ENCODE measurements around the gene MRPS7.
"Not testable (repeated sequence)": the region's sequence is repeated elsewhere in the genome, so short reads cannot be mapped to it uniquely, and the experiment has no call there.

MRPS7 gene

GRCh38 chr17:75244133-75244866 is 17.4 kb upstream of the MRPS7 start:
- no peak for DNase-seq

GRCh38 chr17:75245011-75245410 is 16.7 kb upstream of the MRPS7 start:
- no peak for DNase-seq

- no peak for DNase-seq
These were observed 15.3 kb upstream of the MRPS7 start for GRCh38 chr17:75246404-75246803.

GRCh38 chr17:75249564-75249963 is 12.1 kb upstream of the MRPS7 start:
- DNase-seq = no peak

- DNase-seq = peak; percentile 67
These were observed 11.6 kb upstream of the MRPS7 start for GRCh38 chr17:75250009-75250471.

- no peak for DNase-seq
These were observed 9.5 kb upstream of the MRPS7 start for GRCh38 chr17:75252039-75252816.

- DNase-seq = not testable (repeated sequence)
These were observed 5.6 kb upstream of the MRPS7 start for GRCh38 chr17:75255954-75256698.

GRCh38 chr17:75257228-75257627 is 4.5 kb upstream of the MRPS7 start:
- not testable (repeated sequence) for DNase-seq

GRCh38 chr17:75260641-75261335 is 891 bp upstream of the MRPS7 start:
- no peak for DNase-seq

GRCh38 chr17:75262112-75262606 is 480 bp downstream of the MRPS7 start:
- peak; percentile 14 for DNase-seq

GRCh38 chr17:75263055-75263454 is 1.4 kb downstream of the MRPS7 start:
- DNase-seq = no peak

GRCh38 chr17:75265614-75266315 is 4.1 kb downstream of the MRPS7 start:
- DNase-seq = no peak

- DNase-seq = no peak
These were observed 4.9 kb downstream of the MRPS7 start for GRCh38 chr17:75266316-75267152.

GRCh38 chr17:75267153-75267410 is 5.4 kb downstream of the MRPS7 start:
- no peak for DNase-seq

GRCh38 chr17:75267411-75268232 is 5.9 kb downstream of the MRPS7 start:
- DNase-seq = no peak

GRCh38 chr17:75269844-75270217 is 8.2 kb downstream of the MRPS7 start:
- DNase-seq = no peak

GRCh38 chr17:75270218-75270965 is 8.7 kb downstream of the MRPS7 start:
- peak; percentile 60 for DNase-seq

GRCh38 chr17:75270966-75271232 is 9.2 kb downstream of the MRPS7 start, which contains the start of gene MIF4GD:
Gene MIF4GD (minus strand): TSS chr17:75271231. CDS start chr17:75270195, 1,036 bp downstream.
- DNase-seq = no peak

- peak; percentile 53 for DNase-seq
These were observed 9.7 kb downstream of the MRPS7 start for GRCh38 chr17:75271233-75271954.
